Erythroblast (primary cell): Measurements from ENCODE around the gene MPI.
"Not testable (repeated sequence)": the region's sequence is repeated elsewhere in the genome, so short reads cannot be mapped to it uniquely, and the experiment has no call there.

Experiments used
- DNase-seq, 2 experiments: peaks; one replicate each; lab custom pipeline; 2025; lab: John Stamatoyannopoulos, UW
- GATA1 ChIP-seq: IDR thresholded peaks from 2 replicates; pipeline ENCODE4 v1.6.1; 2011; ENCODE audit warnings: low read depth, mild to moderate bottlenecking, control low read depth, low read length, moderate library complexity
- POLR2A ChIP-seq: IDR thresholded peaks from 2 replicates; pipeline ENCODE4 v1.6.1; 2011; ENCODE audit warnings: mild to moderate bottlenecking, low read length

Gene MPI

GRCh38 chr15:74907163-74907870, 17.5 kb downstream of the MPI start:
- TF ChIP-seq POLR2A (no peak), GATA1 (no peak)
- DNase-seq = no peak

DNA sequence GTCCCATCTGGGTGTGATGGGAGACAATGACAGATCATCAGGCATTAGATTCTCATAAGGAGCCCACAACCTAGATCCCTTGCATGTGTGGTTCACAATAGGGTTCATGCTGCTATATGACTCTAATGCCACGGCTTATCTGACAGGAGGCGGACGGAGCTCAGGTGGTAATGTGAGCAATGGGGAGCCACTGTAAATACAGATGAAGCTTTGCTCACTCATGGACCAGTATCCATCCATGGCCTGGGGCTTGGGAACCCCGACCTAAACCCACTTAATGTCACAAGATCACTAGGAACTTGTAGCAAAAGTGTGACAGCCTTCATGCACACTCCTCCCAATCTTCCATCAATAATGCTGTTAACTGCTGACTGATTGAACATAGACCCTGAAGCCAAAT, 18.8 kb downstream of the MPI start:
- TF ChIP-seq GATA1 (no peak), POLR2A (no peak)
- no peak for DNase-seq

GRCh38 chr15:74913041-74913440, 23.2 kb downstream of the MPI start:
- TF ChIP-seq POLR2A = no peak
- TF ChIP-seq GATA1 = no peak
- peak in 1 of 2 experiments; percentile 26 for DNase-seq

GRCh38 chr15:74913799-74914198, 24.0 kb downstream of the MPI start:
- not testable (repeated sequence) for DNase-seq

- TF ChIP-seq GATA1 (no peak), POLR2A (no peak)
- DNase-seq = no peak
Observed at GRCh38 chr15:74917676-74918075, 27.8 kb downstream of the MPI start.

DNA sequence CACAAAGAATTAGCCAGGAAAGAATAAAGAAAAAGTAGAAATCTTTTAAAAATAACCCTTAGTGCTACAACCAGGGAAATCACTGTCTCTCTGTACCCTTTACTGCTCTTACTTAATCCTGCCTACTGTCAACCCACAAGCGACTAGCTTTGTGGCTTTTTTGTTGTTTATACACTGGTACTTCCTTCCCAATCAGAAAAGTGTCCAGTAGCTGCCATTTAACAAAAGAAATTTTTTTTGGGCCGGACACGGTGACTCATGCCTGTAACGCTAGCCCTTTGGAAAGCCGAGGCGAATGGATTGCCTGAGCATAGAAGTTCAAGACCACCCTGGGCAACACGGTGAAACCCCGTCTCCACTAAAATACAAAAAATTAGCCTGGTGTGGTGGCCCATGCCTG, 30.6 kb downstream of the MPI start:
- no peak for TF ChIP-seq POLR2A
- no peak for DNase-seq

DNA sequence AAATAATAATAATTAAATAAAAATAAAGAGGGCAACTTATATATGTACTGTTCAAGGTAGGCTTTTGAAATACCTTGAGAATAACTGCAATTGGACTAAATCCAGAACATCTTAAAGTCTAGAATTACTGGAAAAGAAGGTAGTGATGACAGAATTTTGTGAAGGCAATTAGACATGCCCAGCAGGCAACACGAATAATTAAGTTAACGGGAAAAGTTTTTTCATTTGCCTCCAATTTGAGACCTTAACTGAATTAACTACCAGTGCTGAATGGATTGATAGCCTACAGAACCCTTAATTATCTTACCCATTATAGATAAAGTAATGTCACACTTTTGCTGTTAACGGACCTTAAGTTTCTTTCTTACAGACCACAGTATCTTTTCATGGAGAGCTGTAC, 34.7 kb downstream of the MPI start:
- TF ChIP-seq GATA1 (no peak), POLR2A (no peak)
- no peak for DNase-seq

DNA sequence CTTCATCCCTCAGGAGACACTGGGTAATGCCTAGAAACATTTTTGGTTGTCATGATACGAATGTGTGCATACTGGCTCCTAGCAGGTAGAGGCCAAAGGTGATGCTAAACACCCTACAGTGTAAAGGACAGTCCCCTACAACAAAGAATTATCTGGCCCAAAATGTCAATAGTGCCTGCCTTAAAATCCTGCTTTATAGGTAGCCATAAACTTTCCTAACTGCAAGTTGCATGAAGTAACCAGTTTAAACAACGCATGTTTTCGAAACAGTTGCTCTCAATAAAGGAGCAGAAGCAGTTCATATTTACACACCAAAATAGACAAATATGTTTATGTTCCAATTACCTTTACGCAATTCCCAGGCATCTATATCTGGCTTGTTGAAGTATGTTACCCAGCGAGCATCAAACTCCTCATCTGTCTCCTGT, 38.9 kb downstream of the MPI start:
- TF ChIP-seq POLR2A = no peak
- DNase-seq = no peak

DNA sequence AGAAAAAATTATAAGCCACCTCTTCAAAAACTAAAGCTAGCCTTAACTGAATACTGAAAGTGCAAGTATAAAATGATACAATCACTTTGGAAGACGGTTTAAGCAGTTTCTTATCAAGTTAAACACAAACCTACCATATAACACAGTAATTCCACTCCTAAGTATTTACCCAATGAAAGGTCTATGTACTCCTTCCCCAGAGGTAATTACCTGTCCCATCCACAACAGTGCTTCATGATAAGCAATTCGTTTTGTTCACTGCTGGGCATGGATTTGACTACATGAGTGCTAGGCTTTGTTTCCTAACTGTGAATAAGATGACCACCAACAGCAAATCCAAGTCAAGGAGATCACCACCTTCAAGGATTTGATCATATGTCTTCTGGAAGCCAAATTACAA, 43.7 kb downstream of the MPI start:
- TF ChIP-seq POLR2A (no peak), GATA1 (no peak)
- DNase-seq = no peak

DNA sequence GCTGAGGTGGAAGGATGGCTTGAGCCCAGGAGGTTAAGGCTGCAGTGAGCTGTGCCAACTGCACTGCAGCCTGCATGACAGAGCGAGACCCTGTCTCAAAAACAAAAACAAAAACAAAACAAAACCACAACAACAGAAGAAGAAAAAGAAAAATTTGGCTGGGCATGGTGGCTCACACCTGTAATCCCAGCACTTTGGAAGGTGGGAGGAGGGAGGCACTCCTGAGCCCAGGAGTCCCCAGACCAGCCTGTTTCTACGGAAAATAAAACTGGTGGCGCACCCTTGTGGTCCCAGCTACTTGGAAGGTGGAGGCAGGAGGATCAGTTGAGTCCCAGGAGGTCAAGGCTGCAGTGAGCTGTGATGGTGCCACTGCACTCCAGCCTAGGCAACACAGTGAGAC, 45.4 kb downstream of the MPI start:
- peak; percentile 14 to 18 for DNase-seq

GRCh38 chr15:74937272-74937589, 47.4 kb downstream of the MPI start:
- no peak for DNase-seq
- no peak for TF ChIP-seq GATA1

DNA sequence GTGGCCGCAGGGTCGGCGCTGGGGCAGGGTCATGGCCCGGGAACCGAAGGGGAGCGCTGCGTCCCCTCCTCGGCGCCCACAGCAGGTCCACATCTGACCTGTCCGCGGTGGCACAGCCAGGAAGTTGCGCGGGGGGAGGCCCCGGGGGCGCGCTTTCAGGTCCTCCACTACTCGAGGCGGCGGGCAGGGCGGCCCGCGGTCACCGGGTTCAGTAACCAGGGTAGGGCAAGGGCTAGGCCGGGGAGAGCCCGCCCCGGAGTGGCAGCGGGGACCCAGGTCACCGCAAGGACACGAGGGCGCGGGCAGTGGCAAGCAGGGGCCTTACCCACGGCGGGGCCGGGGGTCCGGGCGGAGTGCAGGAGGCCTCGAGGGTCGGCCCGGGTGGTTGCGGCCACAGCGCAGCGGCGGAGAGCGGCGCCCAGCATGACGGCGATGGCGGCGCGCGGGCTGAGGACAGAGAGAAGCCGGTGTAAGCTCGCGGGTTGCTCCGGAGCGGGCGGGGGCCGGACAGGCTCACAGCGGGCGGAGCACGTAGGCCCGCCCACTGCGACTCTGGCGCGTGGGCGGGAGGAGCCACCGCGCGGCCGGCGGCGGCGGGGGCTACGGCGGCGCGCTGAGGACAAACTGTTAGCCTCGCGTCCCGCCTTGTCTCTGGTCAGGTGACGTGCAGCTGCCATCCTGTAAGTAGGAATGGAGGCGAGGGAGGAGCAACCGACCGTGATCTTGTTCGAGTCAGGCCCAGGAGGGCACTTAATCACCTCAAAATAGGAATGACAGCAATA, 47.9 kb downstream of the MPI start, which contains the start of gene COX5A:
TSS of gene COX5A (minus strand) at position 484 of the 782 bp plus-strand sequence. CDS start at position 425, 59 bp downstream.
- peak; percentile 98 for DNase-seq
- TF ChIP-seq POLR2A (peak; percentile 89), GATA1 (no peak)

GRCh38 chr15:74950078-74950908, 60.5 kb downstream of the MPI start:
- TF ChIP-seq GATA1 (no peak), POLR2A (no peak)
- DNase-seq = peak; percentile 75 to 90

GRCh38 chr15:74951006-74951405, 61.2 kb downstream of the MPI start:
- TF ChIP-seq POLR2A (no peak), GATA1 (no peak)
- DNase-seq = no peak
